NT2/D1 (cell line): Measurements from ENCODE around the gene CALML6.

Experiments
- SUZ12 ChIP-seq: IDR thresholded peaks from 2 replicates; pipeline ENCODE4 v1.6.1; 2011; ENCODE audit not compliant: insufficient read length, insufficient read depth; ENCODE audit errors: extremely low read depth
- YY1 ChIP-seq: IDR thresholded peaks from 2 replicates; pipeline ENCODE4 v1.6.1; 2011; ENCODE audit not compliant: insufficient read length, insufficient read depth
- ZNF274 ChIP-seq: IDR thresholded peaks from 2 replicates; pipeline ENCODE4 v1.6.1; 2011; ENCODE audit warnings: mild to moderate bottlenecking, low read depth, low read length

DNA sequence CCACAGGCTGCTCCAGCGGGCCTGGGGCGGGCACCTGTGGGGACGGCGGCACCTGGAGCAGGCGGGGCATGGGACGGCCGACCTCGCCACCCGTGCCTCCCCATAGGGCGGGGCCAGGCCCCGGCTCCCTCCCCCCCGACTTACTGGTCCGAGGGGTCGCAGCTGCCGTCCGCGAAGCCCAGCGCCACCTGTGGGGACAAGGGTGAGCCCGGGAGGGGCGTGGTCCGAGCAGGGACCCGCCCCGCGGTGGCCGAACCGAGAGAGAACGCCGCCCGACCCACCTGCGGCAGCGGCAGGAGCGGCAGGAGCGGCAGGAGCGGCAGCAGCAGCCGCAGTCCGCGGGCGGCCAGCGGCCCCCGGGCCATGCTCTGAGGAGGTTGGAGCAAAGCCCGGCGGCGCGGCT, 3.8 kb downstream of the CALML6 start, which contains the start of gene TMEM52:
- TF ChIP-seq ZNF274, result no peak
- TF ChIP-seq YY1, result no peak
- no peak for TF ChIP-seq SUZ12
